Central memory CD4-positive, alpha-beta T cell (primary cell): Measurements from ENCODE around the gene KCNB1.

Experiments used
- DNase-seq: peaks from one replicate; pipeline ENCODE4 v3.0.0; 2022
- total RNA-seq, 3 experiments: gene quantifications; one replicate each; lab custom pipeline; 2026; lab: John Stamatoyannopoulos, UW

Gene KCNB1
- total RNA-seq = 0 to 0.07 (median 0.05) reads per million in 3 experiments

DNA sequence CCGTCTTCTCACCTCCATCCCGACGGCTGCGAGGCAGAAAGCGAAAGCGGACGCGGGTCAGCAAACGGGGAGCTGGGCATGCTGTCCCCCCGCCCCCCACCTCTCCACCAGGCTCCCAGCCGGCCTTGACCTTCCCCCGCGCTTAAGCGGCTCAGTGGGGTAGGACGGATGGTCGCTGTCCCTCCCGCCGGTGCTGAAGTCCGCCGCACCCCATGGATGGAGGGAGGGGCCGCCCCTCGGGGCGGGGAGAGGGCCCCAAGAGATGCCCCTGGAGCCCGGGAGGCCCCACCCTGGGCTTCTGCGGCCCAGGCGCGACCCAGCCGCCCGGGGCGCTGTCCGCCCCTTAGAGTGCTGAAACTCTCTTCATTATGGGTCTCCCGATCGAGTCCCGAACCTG, at the start of gene KCNB1:
KCNB1 (minus strand) TSS at position 48 of the 397 bp plus-strand sequence. CDS start 188 bp downstream, outside the sequence.
- peak; percentile 12 for DNase-seq

GRCh38 chr20:49529470-49529869, 47.0 kb upstream of the KCNB1 start:
- no peak for DNase-seq

DNA sequence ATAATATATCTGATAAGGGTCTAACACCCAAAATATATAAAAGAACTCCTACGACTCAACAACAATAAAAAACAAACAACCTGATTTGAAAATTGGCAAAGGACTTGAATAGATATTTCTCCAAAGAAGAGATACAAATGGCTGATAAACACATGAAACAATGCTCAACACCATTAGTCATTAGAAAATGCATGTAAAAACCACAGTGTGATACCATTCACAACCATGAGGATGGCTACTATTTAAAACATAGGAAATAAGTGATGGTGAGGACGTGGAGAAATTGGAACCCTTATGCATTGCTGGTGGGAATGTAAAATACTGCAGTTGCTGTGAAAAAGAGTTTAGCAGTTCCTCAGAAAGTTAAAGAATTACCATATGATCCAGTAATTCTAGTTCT, 44.1 kb upstream of the KCNB1 start:
- DNase-seq = no peak

GRCh38 chr20:49526056-49526455, 43.6 kb upstream of the KCNB1 start:
- DNase-seq = no peak

- no peak for DNase-seq
Observed at GRCh38 chr20:49523767-49524360, 41.4 kb upstream of the KCNB1 start.

DNA sequence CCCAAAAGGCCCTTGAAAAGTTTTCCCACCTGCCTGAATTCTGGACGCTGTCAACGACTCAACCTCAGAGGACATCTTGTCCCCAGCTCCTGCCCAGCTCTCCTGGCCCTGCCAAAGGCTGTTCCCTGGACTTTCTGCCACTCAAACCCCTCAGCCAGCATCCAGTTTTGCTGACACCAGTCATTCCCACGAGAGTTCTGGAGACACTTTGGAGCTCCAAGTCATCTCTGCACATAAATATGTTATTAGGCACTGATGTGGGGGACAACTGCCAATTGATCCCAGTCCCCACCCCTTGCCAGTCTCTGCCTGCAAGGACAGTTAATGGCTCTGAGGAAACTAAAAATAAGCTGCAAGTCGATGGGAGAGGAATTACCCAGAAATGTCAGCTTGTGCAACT, 38.9 kb upstream of the KCNB1 start:
- DNase-seq = no peak

- DNase-seq = no peak
Observed at GRCh38 chr20:49519777-49520359, 37.4 kb upstream of the KCNB1 start.

DNA sequence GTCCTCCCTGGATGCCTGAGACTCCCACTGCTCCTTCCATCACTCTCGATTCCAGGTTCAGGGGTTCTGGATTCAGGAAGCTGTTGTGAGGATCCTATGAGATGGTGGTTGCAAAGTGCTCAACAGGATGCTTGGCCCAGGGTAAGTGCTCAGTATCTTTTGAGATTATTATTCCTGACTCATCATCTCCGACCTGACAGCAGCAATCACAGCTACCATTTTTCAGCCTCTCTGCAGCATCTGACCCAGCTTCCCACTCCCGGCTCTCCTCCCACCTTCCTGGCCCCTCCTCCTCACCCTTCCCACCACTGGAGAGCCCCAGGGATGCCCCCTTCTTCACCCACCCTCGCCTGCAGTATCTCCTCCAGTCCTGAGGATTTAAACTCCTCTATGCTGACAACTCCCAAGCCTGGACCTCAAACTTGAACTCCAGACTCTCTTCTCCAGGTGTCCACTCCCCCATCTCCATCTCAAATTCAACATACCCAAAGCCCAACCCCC, 36.8 kb upstream of the KCNB1 start:
- DNase-seq = no peak

- DNase-seq = no peak
Observed at GRCh38 chr20:49518576-49518975, 36.1 kb upstream of the KCNB1 start.

- no peak for DNase-seq
Observed at GRCh38 chr20:49517805-49518100, 35.3 kb upstream of the KCNB1 start.

- DNase-seq = no peak
Observed at GRCh38 chr20:49516916-49517804, 34.7 kb upstream of the KCNB1 start.

- DNase-seq = no peak
Observed at GRCh38 chr20:49515586-49515985, 33.1 kb upstream of the KCNB1 start.

GRCh38 chr20:49513517-49513916, 31.0 kb upstream of the KCNB1 start:
- DNase-seq = no peak

DNA sequence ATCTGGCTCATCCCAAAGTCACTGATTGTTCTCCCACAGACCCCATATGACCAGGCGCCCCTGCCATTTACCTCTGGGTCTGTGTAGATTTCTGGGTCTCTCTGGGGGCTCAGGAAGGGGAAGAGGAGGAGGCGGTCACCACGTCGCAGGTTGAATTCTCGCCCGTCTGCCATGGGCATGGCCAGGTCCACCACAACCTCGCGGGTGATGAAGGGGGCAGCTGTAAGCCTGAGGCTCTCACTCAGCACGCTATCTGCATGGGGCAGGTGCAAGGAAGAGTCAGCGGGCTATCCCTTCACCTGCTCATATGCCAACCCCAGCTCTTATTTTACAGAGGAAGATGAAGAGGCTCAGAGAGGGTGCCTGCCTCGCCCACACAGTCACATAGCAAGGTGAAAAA, 30.5 kb upstream of the KCNB1 start:
- no peak for DNase-seq

DNA sequence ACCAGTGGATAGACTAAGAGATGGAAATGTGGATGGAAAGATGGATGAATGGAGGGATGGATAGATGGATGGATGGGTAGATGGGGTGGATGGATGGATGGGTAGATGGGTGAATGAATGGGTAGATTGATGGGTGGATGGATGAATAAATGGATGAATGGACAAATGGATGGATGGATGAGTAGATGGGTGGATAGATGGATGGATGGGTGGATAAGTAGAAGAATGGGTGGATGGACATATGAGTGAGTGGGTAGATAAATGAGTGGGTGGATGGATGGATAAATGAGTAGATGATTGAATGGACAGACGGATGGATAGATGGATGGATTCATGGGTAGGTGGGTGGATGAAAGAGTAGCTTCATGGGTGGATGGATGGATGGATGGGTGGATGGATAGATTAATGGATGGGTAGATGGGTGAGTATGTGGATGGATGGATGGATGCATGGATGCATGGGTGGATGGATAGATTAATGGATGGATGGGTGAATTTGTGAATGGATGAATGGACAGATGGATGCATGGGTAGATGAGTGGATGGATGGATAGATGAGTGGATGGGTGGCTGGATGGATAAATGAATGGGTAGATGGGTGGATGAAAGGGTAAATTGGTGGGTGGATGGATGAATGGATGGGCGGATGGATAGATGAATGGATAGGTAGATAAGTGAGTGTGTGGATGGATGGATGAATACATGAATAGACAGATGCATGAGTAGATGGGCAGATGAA, 29.5 kb upstream of the KCNB1 start:
- no peak for DNase-seq

GRCh38 chr20:49510562-49511122, 28.2 kb upstream of the KCNB1 start:
- no peak for DNase-seq

DNA sequence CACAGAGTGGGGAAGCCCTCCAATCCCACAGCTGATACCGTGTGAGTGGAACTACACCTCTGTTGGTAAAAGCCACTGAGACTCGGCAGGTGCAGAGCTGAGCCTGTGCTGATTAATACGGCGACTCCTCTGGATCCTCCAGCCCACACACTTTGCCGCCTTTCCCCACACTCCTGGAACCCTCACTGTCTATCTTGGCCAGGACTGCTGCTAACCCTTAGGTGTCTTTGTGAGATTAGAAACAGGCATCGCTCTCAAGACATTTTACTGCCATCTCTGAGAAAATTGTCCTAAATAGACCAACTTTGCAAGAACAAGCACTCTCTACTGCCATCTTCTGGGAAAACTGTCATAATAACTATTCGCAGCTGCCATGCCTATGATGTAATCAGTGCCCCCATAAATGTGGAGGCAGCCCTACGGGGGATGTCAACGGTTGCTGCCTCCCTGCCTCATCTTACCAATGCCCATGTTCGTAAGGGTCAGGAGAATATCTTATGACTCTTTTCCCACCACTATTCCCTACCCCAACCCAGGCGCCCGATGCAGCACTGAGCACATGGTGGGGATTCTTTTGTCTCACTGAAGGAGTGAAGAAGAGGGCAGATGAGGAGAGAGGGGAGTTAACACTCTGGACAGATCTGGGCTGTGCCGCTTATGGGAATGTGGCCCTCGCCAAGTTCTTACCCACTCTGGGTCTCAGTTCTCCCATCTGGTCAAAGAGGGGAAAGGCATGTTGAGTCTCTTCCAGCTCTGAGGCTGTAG, 26.1 kb upstream of the KCNB1 start:
- DNase-seq = peak; percentile 16

DNA sequence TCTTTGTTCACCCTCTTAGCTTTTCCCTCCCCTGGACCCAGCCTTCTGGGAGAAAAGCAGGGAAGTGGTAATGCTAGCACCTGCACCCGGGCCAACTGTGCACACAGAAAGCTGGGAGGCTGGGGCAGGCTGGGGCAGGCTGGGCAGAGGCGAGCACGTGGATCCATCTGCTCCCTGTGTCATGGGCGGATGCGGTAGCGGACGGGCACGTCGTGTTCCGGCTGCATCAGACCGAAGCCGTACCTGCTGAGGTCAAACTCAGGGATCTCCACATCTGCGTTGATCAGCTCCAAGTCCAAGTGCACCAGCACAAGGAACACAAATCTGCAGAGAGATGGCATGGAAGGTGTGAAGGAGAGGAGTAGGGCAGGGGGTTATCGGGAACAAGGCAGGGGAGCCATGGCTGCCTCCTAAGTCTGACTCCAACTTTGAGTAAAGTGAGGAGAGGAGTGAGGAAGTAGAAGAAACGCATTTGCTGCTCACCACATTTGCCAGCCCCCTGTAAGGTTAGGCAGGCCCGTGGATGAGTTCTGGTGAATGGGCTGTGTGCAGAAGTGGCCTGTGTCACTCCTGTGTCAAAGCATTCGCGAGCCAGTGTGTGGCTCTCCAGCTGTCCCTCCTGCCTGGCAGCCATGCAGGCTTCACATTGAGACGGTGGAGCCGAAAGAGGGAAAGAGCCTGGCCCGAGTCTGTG, 25.4 kb upstream of the KCNB1 start:
- DNase-seq = no peak

DNA sequence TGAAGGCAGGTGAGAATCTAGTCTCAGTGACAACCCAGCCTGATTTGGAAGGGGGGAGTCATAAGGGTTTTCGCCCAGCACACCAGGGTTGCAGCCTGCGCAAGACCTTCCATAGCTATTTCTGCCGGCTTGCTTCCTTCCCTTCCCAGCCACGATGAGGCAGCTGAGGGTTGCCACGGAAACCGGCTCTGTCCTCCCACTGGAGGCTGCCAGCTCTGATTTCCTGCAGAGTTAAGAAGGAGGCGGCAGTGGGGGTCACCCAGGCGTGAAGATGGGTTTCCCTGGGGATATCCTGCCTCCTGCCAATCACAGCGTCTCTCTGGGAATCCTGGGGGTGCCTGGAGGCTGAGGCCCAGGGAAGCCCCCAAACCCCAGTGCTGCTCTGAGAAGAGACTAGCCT, 23.1 kb upstream of the KCNB1 start:
- no peak for DNase-seq

DNA sequence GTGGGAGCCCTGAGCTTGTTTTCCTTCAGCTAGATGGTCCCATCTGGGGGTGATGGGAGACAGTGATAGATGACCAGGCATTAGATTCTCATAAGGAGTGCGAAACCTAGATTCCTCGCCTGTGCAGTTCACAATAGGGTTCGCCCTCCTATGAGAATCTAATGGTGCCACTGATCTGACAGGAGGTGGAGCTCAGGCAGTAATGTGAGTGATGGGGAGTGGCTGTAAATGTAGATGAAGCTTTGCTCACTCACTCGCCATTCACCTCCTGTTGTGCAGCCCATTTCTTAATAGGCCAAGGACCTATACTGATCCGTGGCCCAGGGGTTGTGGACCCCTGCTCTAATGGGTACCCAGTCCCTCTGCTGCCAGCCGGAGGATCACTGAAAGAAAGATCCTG, 20.7 kb upstream of the KCNB1 start:
- no peak for DNase-seq

- no peak for DNase-seq
Observed at GRCh38 chr20:49501917-49502316, 19.4 kb upstream of the KCNB1 start.

GRCh38 chr20:49497398-49497669, 14.9 kb upstream of the KCNB1 start:
- DNase-seq = no peak
